Mesodermal cell (in vitro differentiated cells): Measurements from ENCODE around the gene SLC9A9.

Source experiments
- H3K27ac ChIP-seq: 2 replicates; pipeline ENCODE4 v1.7.0; 2013; ENCODE audit warnings: mild to moderate bottlenecking, low read depth, low read length, moderate library complexity; ENCODE audit not compliant: severe bottlenecking
- H3K36me3 ChIP-seq: 2 replicates; pipeline ENCODE4 v1.7.1; 2013; ENCODE audit warnings: mild to moderate bottlenecking, low read length, moderate library complexity; ENCODE audit not compliant: control insufficient read depth, insufficient read depth
- H3K4me1 ChIP-seq: one replicate; pipeline ENCODE4 v1.7.1; 2013; ENCODE audit warnings: mild to moderate bottlenecking, low read length; ENCODE audit not compliant: insufficient read depth, control insufficient read depth, poor library complexity, severe bottlenecking
- H3K4me3 ChIP-seq: 2 replicates; pipeline ENCODE4 v1.7.0; 2013; ENCODE audit warnings: low read length, control low read depth, mild to moderate bottlenecking; ENCODE audit not compliant: insufficient read depth, poor library complexity, severe bottlenecking; ENCODE audit errors: extremely low read depth
- H3K9me3 ChIP-seq: 2 replicates; pipeline ENCODE4 v1.7.1; 2013; ENCODE audit warnings: mild to moderate bottlenecking, low read length, moderate library complexity; ENCODE audit not compliant: control insufficient read depth
- WGBS, 2 experiments: methylation state at CpG; one replicate each; pipeline ENCODE4 v1.1.5; 2013; ENCODE audit warnings: missing lambda C conversion rate in 2 of 2; ENCODE audit not compliant: insufficient coverage in 2 of 2; 5-methylcytosine and 5-hydroxymethylcytosine counted together

The SLC9A9 gene

GRCh38 chr3:143267989-143268388 is 580.3 kb downstream of the SLC9A9 start:
- WGBS, 2 experiments, result 100% methylated on average over 1 of the region's 1 CpG

GRCh38 chr3:143266927-143267326 is 581.3 kb downstream of the SLC9A9 start:
- no peaks in the 10 kb centered on the region for H3K9me3 ChIP-seq

More at GRCh38 chr3:143267989-143268388, 580.3 kb downstream of the SLC9A9 start:
- Histone ChIP-seq H3K4me1 (no peaks in the 10 kb centered on the region), H3K4me3 (no peak overlapping the region), H3K27ac (no peak overlapping the region), H3K9me3 (no peaks in the 10 kb centered on the region), H3K36me3 (no peaks in the 10 kb centered on the region)

GRCh38 chr3:143266511-143266910 is 581.8 kb downstream of the SLC9A9 start:
- Histone ChIP-seq H3K27ac (no peak overlapping the region), H3K9me3 (no peaks in the 10 kb centered on the region), H3K36me3 (no peaks in the 10 kb centered on the region), H3K4me1 (no peaks in the 10 kb centered on the region), H3K4me3 (no peak overlapping the region)
- WGBS, 2 experiments, result 86% methylated on average over 1 to 2 of the region's 2 CpGs

More at GRCh38 chr3:143266927-143267326, 581.3 kb downstream of the SLC9A9 start:
- H3K4me1 ChIP-seq, result no peaks in the 10 kb centered on the region
- H3K4me3 ChIP-seq, result no peak overlapping the region
- H3K27ac ChIP-seq, result no peak overlapping the region
- no peaks in the 10 kb centered on the region for H3K36me3 ChIP-seq

DNA sequence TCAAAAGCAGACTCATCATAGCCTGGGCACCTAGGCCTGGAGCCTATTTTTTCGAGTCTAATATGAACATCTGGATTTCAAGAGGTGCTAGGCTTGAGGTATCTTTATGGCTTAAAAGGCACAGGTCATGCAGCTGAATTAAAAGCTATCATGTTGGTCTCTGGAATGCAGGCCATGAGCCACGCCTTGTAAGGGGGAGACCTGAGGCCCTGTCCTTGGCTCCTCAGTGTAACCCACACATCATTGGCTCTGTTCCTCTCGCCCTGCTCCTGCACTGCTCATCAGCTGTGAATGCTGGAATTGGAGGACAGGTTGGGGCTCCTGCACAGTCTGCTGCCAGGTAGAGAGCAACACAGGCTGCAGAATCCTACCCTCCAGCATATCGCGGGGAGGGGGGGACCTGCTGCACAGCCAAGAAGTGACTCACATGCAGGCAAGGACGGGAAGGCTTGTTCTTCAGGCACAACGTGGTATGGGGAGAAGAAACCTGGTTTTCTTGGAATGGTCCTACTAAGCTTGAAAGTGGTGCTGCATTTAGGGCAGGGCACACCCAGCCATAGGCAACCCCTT is 582.7 kb downstream of the SLC9A9 start:
- Histone ChIP-seq H3K4me1 (no peaks in the 10 kb centered on the region), H3K4me3 (no peak overlapping the region), H3K9me3 (no peaks in the 10 kb centered on the region), H3K36me3 (no peaks in the 10 kb centered on the region), H3K27ac (no peak overlapping the region)
- 87 to 91% methylated on average over 4 to 6 of the region's 7 CpGs for WGBS, 2 experiments

GRCh38 chr3:143263852-143264513 is 584.3 kb downstream of the SLC9A9 start:
- Histone ChIP-seq H3K36me3 (no peaks in the 10 kb centered on the region), H3K4me3 (no peak overlapping the region), H3K4me1 (no peaks in the 10 kb centered on the region), H3K27ac (no peak overlapping the region), H3K9me3 (no peaks in the 10 kb centered on the region)
- 88 to 100% methylated on average over 1 to 4 of the region's 5 CpGs for WGBS, 2 experiments

GRCh38 chr3:143261848-143262247 is 586.4 kb downstream of the SLC9A9 start:
- no peak overlapping the region for H3K4me3 ChIP-seq
- no peaks in the 10 kb centered on the region for H3K36me3 ChIP-seq
- no peaks in the 10 kb centered on the region for H3K9me3 ChIP-seq
- WGBS, 2 experiments, result 82 to 83% methylated on average over 1 of the region's 2 CpGs
- no peak overlapping the region for H3K27ac ChIP-seq
- no peaks in the 10 kb centered on the region for H3K4me1 ChIP-seq

DNA sequence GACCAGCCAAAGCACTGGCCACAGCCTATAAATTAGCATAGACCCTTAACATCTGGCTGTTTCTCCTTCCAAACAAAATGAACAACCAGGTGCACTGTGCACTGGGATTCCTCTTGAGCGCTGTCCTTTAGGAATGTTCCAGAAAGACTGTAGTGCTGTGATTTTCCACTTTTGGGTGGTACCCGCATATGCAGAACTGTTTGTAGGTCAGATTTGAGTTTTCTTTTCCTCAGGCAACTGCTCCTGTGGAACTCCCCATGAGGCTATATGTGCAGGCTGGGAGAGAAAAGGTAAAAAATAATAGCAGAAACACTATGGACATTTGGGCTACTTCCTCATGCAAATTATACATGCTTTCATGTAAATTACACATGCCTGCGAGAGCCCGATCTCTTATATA is 589.6 kb downstream of the SLC9A9 start:
- Histone ChIP-seq H3K36me3 (no peaks in the 10 kb centered on the region), H3K27ac (no peak overlapping the region), H3K4me1 (no peaks in the 10 kb centered on the region), H3K4me3 (no peak overlapping the region), H3K9me3 (no peaks in the 10 kb centered on the region)
- WGBS, 2 experiments, result 76 to 94% methylated on average over 2 of the region's 4 CpGs

DNA sequence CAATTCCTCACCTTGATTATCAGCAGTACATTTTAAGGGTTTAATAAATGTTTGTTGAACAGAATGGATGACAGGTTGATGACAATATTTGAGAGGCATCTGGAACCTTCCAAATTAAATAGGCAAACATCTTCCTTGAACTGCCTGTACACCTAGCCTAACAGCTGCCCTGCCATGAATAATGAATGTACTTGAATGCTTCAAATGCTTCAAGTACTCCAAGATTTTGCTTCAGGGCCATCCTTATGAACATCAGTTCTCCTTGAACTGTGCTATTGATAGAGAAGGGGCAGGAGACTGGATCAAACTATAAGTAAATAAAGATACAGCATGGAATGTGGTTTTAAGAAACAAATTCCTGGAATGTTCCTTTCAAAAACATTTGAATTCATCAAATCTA is 591.9 kb downstream of the SLC9A9 start:
- H3K4me3 ChIP-seq, result no peak overlapping the region
- no peak overlapping the region for H3K27ac ChIP-seq

GRCh38 chr3:143255739-143256138 is 592.5 kb downstream of the SLC9A9 start:
- Histone ChIP-seq H3K4me1 (no peaks in the 10 kb centered on the region), H3K4me3 (no peak overlapping the region), H3K9me3 (no peaks in the 10 kb centered on the region), H3K36me3 (no peaks in the 10 kb centered on the region), H3K27ac (no peak overlapping the region)

More for the DNA sequence above, 591.9 kb downstream of the SLC9A9 start:
- H3K4me1 ChIP-seq, result no peaks in the 10 kb centered on the region
- no peaks in the 10 kb centered on the region for H3K36me3 ChIP-seq
- H3K9me3 ChIP-seq, result no peaks in the 10 kb centered on the region

DNA sequence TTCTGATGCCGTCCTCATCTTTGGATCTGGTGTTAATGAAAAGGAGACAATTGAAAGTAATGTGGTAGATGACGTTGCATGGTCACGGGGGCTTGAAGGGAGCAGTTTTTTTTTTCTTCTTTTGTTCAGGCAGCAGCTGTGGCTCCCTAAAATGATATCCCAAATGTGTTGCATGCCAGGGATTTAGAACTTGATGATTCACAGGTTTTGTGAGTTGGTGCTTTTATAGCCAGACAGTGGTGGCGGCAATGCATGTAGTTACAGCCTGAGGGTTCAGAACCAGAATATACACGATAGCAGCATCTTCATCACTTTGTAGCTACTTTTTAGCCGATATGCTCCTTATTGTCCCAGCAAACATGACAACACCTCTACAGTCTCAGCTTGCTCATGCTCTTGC is 595.3 kb downstream of the SLC9A9 start:
- Histone ChIP-seq H3K27ac (no peak overlapping the region), H3K4me3 (no peak overlapping the region)
- 93 to 98% methylated on average over 6 of the region's 6 CpGs for whole genome bisulfite sequencing, 2 experiments

GRCh38 chr3:143249014-143249413 is 599.3 kb downstream of the SLC9A9 start:
- H3K27ac ChIP-seq, result no peak overlapping the region
- WGBS, 2 experiments, result 95% methylated on average over 2 of the region's 2 CpGs
- H3K4me3 ChIP-seq, result no peak overlapping the region
- no peaks in the 10 kb centered on the region for H3K9me3 ChIP-seq
- H3K4me1 ChIP-seq, result no peaks in the 10 kb centered on the region
- no peaks in the 10 kb centered on the region for H3K36me3 ChIP-seq

More for the DNA sequence above, 595.3 kb downstream of the SLC9A9 start:
- H3K36me3 ChIP-seq, result no peaks in the 10 kb centered on the region
- no peaks in the 10 kb centered on the region for H3K9me3 ChIP-seq
- H3K4me1 ChIP-seq, result no peaks in the 10 kb centered on the region
